Epithelial cell of prostate (primary cell): ENCODE measurements around the gene CPNE8.

ENCODE experiments used
- DNase-seq: peaks from one replicate; pipeline ENCODE4 v3.0.0-alpha.2; 2011; ENCODE audit warnings: low read depth, low spot score
- H3K27ac ChIP-seq: fragments of 450-650 bp; 2 replicates; pipeline ENCODE4 v1.5.1; 2017; ENCODE audit warnings: mild to moderate bottlenecking

The CPNE8 gene

DNA sequence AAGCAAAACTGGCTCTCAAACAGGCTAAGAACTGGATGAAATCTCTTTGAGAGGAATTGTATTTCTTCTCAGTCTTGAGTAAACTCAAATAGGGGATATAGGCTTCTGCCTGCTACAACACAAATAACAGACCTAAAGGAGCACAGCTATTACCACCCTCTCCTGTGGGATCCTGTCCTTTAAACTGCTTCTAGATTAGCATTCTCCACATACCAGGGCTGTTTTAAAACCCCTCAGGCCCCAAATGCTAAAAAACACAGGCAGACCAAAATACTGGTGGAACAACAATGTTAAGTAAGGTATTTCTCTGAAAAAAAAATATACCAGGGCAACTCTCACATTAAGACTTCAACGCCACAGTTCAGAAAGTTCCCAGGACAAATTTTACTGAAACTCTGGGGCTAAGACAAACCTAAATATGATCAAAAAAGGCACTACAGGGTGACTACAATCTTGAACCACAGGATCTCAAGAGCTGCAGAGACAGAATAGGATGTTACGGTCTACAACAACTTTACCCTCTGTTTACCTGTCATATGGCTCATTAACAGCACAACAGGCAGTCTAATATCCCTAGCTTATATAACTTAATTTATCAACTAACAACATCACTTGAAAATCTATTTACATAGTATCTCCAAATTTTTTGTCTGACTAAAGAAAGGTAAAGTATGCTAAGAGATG, 7.2 kb downstream of the CPNE8 start:
- no peak for DNase-seq
- H3K27ac ChIP-seq = no peak overlapping the region

DNA sequence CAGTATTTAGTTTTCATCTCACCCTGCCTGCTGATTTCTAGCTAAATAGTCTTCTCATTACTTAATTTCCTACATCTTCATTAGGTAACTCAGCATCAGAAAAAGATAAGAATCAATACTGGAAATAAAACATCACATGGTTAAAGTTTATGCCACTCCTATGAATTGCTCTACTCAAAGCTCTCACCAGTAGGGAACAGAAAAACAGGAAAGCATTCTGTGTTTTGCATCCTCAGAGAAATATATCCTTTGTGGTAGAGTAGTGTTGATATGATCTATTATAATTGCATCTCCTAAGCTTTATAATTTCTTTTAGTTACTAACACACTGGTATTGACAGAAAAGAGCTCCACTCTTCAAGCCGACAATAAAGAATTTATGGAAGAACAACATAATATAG, 9.9 kb downstream of the CPNE8 start:
- DNase-seq = no peak
- H3K27ac ChIP-seq = no peak overlapping the region

DNA sequence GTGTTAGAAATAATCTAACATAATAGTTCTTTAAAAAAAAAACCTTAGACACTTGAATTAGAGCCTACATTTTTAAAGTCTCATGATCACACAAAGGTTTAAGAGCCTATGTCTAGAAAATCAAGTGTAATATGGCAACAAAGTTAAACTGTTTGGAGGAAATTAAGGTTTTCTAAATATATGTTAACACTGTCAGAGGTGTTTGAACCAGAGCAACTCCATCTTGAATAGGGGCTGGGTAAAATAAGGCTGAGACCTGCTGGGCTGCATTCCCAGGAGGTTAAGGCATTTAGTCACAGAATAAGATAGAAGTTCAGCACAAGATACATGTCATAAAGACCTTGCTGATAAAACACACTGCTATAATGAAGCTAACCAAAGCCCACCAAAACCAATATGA, 12.4 kb downstream of the CPNE8 start:
- DNase-seq = no peak
- H3K27ac ChIP-seq = peak overlapping the region; percentile 34

DNA sequence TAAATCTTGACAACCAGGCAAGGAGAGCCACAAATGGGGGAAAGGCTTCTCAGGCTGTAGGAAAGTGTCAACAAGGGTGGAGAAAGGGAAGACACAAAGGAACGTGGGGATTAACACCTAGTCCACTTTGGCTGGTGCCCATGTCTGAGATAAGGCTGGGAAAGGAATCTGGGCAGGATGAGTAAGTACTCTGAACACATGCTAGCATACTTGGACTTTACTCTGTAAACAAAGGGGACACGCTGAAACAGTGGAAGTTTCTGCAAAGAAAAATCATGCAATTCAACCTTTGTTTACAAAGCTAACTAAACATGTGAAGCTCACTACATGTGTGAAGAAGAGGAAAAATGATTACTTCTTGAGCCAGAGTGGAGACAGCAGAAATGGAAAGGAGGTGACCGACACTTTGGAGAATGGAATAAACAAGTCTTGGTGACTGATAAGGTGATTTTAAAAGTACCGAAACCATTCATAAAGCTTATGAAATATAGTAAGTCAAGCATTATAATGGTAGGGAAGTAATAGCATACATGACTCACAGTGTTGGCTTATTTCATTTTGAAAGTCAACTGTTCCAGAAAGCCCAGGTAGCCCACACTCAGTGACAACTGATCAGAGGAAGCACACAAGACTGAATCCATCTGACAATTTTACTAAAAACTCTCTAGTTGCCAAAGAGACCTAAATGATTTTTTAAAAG, 13.2 kb downstream of the CPNE8 start:
- H3K27ac ChIP-seq = peak overlapping the region; percentile 34
- peak; percentile 31 for DNase-seq

DNA sequence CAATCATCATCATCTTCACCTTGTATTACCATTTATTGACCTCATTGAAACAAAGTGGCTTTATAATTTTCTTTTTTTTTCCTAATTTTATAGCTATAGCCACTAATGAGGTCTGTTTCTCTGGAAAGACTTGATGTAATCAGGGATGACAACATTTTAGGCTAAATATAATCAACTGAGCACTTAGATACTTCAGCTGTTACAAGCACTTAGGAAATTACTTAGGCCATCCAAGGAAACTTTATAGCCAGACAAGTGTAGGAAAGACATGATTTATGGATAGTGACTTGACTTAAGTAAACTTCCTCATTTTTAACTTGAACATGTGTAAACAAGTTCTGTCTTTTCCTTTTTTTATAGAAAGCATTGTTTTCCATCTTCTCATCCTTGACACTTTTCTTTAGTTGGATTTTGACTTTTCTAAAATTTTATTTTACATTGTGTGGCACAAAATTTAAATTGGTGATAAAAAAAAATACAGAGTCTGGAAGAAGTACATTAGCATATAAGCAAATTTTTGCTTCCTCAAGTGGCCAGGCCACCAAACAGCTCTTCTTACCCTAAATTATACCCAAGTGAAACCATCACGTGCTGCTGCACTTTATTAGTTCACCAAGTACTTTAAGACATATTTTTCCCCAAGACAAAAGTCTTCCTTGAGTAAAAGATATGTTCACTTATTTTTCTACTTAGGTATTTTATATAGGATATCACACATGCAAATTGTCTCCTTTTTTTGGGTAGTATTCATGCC, 15.1 kb downstream of the CPNE8 start:
- peak; percentile 58 for DNase-seq
- peak overlapping the region; percentile 38 for H3K27ac ChIP-seq

- H3K27ac ChIP-seq = no peak overlapping the region
- DNase-seq = no peak
Measured at GRCh38 chr12:38889297-38889815, 16.0 kb downstream of the CPNE8 start.

GRCh38 chr12:38887770-38888169, 17.6 kb downstream of the CPNE8 start:
- no peak overlapping the region for H3K27ac ChIP-seq
- DNase-seq = no peak

GRCh38 chr12:38886931-38887330, 18.5 kb downstream of the CPNE8 start:
- no peak for DNase-seq
- no peak overlapping the region for H3K27ac ChIP-seq

GRCh38 chr12:38886064-38886463, 19.3 kb downstream of the CPNE8 start:
- H3K27ac ChIP-seq = no peak overlapping the region
- peak; percentile 66 for DNase-seq

GRCh38 chr12:38884666-38885065, 20.7 kb downstream of the CPNE8 start:
- no peak for DNase-seq
- no peak overlapping the region for H3K27ac ChIP-seq

DNA sequence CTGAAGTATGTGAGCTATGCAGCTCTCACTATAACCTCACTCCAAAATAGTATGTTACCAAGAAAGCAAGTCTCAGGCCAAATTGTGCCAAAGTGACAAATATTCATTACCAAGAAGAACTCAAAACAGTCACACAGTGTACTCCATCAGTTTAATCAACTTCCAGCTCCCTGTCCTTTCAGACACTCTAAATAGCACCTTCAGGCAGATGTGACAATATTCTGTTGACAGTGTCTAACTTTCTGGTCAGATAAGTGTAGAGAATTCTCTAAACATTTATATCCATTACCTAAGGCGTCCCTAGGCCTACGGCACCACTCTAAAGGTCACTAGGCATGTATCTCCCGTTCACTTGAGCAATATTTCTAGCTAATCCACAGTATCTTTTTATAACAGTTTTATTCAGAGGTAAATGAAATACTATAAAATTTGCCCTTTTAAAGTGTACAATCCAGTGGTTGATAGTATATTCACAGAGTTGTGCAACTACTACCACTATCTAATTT, 21.7 kb downstream of the CPNE8 start:
- no peak overlapping the region for H3K27ac ChIP-seq
- no peak for DNase-seq

DNA sequence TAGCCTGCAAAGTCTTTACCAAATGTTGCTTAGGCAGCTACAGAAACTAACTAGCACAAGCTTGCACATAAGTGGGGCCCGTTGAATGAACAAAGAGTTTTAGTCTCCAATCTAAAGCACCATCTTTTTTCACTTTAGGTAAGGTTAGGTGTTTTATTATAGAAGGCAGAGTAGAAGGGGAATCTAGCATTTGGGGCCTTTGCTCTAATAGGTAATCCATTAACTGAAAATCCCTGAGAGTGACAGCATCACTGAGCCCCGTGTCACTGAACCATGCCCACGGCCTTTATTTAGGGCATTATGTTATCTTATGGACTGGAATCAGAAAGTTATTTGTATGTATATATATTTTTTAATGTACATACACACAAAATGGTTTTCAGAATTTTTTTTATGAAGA, 25.1 kb downstream of the CPNE8 start:
- DNase-seq = no peak
- H3K27ac ChIP-seq = no peak overlapping the region

DNA sequence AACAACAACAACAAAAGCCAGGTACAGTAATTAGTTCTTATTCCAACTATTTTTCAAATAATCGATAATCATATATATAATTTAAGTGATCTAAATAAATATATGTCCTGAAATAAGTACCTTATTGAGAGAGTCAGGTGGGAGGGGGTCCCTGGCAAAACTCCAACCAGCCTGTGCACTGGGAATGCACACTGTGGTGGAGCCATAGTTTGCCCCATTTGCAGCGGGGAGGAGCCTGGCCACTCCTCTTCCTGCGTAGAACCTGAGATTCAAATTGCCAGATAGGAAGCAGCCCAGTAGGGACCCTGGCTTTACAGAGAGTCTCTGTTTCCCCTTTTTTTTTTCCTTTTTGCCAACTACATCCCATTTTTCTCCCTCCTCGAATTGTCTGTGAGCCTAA, 26.4 kb downstream of the CPNE8 start:
- H3K27ac ChIP-seq = no peak overlapping the region
- DNase-seq = no peak

DNA sequence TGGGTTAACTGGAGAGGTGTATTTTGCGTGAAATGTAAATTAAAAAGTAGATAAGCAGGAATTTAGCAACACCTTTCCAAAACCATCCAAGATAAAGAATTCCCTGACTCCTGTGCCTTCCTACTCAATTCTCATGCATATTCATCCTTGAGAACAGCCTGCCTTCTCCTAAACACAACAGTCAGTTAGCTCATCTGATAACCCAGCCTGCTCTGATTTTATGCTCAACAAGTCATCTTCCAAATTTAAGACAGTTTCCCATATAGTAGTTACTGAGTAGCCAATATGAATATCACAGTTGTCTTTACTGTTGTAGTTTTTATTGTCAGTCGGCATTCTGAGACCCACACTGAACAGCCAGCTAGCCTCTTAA, 27.1 kb downstream of the CPNE8 start:
- no peak for DNase-seq
- no peak overlapping the region for H3K27ac ChIP-seq

DNA sequence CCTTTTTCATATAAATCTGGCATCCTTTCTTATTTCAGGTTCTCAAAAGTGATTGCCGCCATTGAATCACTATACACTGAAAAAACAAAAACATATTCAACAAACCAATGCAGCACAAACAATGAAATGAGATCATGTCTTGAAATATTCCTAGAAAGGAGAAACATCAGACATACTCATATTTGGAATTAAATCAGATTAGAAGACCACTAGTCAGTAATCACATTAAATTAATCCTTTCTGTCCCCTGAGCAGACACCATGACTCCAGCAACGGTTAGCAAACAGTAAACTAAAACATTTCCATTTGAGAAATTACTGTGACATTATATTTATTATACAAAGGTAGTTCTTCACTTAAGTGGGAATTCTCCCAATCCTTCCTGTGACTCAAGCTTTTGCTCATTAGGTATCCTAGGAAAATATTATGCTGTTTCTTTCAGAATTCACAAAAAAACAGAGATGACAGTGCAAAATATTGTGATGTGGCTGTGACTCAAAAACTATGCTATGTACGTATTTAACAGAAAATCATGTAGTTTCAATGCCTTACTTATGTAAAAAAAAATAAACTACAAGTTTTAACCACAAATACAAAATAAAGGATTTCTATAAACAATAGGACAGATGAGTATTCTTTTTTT, 29.7 kb downstream of the CPNE8 start:
- DNase-seq = no peak
- H3K27ac ChIP-seq = no peak overlapping the region

- no peak overlapping the region for H3K27ac ChIP-seq
- DNase-seq = no peak
Measured at GRCh38 chr12:38872561-38872960, 32.8 kb downstream of the CPNE8 start.

DNA sequence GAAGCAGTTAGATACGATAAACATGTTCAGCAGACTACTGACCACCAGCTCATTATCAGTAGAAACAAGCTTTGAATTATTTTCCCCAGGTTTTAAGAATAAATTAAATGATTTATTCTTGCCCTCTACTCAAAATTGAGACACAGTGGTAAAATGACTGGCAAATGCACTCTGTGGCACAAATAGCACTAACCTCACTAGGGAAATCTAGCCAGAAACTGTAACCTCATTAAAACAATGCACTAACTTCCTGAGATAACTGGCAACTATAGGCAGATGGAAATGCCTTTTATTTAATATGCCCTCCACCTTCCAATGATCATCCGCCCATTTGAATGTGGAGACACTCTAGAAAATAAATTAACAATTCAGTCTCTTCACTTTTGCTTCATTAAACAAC, 33.2 kb downstream of the CPNE8 start:
- no peak for DNase-seq
- H3K27ac ChIP-seq = no peak overlapping the region

DNA sequence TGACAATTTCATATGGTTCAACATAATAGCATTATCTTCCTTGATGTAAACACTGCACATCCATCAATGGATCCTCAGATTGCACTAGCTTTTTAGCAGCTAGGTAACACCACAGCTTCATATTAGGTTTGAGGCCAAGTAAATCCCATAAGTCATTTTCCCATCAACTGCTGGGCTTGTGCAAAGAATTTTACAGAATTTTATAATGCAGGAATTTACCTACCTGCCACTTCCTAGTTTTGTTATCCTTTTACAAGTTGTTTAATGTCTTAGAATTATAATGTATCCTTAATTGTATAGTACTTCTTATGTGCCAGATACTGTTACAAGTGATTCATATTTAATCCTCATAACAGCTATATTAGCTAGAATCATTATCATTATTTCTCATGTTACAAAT, 36.4 kb downstream of the CPNE8 start:
- DNase-seq = no peak
- no peak overlapping the region for H3K27ac ChIP-seq

DNA sequence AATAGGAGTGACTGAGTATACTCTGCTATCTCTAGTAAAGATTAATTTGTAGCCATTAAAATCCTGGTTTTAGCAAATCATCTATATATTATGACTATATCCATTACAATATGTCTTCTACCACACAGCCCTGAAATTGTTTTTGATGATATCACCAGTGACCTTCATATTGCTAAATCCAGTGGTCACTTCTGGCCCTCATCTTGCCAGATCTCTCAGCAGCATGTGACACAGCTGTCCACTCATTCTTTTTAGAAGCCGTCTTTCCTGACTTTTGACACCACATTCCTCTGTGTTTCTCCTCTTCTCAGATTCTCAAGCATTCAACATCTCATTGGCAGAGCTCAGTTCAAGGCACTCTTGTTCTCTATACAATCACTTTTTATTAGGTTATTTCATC, 54.9 kb downstream of the CPNE8 start:
- DNase-seq = no peak
- no peak overlapping the region for H3K27ac ChIP-seq

DNA sequence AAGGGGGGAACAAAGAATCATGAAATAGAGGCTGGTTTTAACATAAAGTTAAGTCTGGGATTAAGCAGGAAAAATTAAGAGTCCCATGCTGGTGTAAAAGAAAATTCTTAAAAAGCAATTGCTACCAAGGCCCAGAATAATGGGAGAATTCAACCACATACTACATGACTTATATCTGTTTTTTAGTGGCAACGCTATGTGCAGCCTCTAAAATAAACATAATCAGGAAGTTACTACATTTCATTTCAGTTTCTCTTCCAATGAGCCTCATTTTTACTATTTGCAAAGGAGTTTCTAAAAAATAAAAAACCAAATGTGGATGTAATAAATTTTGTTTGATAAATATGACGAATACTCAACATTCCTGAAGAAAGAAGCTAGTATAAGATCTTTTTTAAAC, 58.1 kb downstream of the CPNE8 start:
- no peak overlapping the region for H3K27ac ChIP-seq
- DNase-seq = no peak

DNA sequence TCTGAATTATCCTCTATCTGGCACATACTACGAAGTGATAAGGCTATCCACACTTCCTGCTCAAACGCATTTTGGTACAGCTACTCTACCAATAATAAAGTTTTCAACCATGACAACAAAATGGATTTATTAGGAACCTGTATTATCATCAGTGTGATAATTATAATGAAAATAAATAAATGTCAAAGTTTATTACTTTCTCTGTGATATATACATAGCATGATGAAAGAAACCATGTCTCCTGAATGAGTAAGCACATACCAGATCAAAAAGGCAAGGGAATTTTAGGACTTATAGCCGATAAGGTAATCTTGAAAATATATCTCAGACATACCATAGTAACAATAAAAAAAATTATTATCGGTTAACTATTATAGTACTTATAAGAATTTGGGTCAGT, 61.1 kb downstream of the CPNE8 start:
- no peak overlapping the region for H3K27ac ChIP-seq
- no peak for DNase-seq
